BE2C (cell line): ENCODE data around the gene CREG1.

Source experiments
- DNase-seq: peaks from one replicate; pipeline ENCODE4 v3.0.0-alpha.2; 2020
- H3K27me3 ChIP-seq: fragments of 250-450 bp; sonication (Bioruptor Pico); 2 replicates; pipeline ENCODE4 v1.5.1; 2020; ENCODE audit warnings: mild to moderate bottlenecking
- H3K36me3 ChIP-seq: fragments of 250-450 bp; sonication (Bioruptor Pico); 2 replicates; pipeline ENCODE4 v1.5.1; 2020; ENCODE audit warnings: mild to moderate bottlenecking
- H3K4me1 ChIP-seq: fragments of 250-450 bp; sonication (Bioruptor Pico); 2 replicates; pipeline ENCODE4 v1.5.1; 2020
- H3K4me3 ChIP-seq: 2 replicates; pipeline ENCODE4 v1.5.1; 2011; ENCODE audit warnings: low read depth, low read length
- H3K9me3 ChIP-seq: fragments of 250-450 bp; sonication (Bioruptor Pico); 2 replicates; pipeline ENCODE4 v1.5.1; 2020
- TF ChIP-seq, protein P1 (sequence below): IDR thresholded peaks from 2 replicates; pipeline ENCODE4 v1.5.1; 2012; ENCODE audit warnings: mild to moderate bottlenecking, low read depth, low read length

The CREG1 gene

DNA sequence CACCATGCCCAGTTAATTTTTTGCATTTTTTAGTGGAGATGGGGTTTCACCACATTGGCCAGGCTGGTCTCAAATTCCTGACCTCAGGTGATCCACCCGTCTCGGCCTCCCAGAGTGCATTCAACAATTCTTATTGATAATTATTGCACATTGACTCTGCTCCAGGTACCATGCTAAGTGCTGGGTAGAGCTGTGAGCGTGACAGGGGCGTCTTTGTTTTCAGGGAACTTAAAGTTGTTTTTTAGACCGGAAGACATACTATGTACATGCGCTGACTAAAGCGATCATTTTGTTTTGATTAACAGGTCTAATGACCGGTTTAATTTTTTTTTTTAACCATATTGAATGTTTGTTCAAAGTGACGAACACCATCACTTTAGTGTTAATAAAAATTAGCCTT lies 39.3 kb downstream of the CREG1 start:
- no peaks in the 10 kb centered on the region for H3K4me1 ChIP-seq
- no peaks in the 10 kb centered on the region for H3K27me3 ChIP-seq
- no peaks in the 10 kb centered on the region for H3K9me3 ChIP-seq
- TF ChIP-seq, protein P1, sequence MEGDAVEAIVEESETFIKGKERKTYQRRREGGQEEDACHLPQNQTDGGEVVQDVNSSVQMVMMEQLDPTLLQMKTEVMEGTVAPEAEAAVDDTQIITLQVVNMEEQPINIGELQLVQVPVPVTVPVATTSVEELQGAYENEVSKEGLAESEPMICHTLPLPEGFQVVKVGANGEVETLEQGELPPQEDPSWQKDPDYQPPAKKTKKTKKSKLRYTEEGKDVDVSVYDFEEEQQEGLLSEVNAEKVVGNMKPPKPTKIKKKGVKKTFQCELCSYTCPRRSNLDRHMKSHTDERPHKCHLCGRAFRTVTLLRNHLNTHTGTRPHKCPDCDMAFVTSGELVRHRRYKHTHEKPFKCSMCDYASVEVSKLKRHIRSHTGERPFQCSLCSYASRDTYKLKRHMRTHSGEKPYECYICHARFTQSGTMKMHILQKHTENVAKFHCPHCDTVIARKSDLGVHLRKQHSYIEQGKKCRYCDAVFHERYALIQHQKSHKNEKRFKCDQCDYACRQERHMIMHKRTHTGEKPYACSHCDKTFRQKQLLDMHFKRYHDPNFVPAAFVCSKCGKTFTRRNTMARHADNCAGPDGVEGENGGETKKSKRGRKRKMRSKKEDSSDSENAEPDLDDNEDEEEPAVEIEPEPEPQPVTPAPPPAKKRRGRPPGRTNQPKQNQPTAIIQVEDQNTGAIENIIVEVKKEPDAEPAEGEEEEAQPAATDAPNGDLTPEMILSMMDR = no peak
- no peak overlapping the region for H3K4me3 ChIP-seq
- H3K36me3 ChIP-seq = no peaks in the 10 kb centered on the region
- DNase-seq = no peak

DNA sequence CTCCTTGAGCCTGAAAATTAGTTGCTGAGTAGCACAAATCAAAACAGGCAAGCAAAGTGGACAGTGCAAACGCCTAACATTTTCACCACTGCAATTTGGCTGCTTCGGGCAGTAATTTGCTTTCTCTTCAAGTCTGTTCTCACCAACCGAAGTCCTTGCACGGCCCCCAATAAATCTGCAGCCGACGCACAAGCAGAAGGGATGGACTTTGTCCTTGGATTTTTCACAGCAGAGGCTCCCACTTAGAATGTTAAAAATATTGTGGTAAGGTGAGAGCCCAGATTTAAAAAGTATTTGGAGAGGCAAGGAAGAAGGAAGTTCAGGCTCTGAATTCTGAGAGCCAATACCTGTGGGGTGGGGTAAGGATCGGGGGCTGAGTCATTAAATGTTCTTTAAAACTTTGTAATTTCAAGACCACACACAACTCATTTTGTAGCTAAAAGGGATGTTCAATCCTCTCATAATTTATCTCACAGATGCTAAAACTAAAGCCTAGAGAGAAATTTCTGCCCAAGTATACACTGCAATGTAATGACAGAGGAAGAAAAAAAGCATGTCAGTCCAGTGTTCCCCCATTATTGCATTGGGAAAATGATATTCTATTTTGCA lies 41.4 kb downstream of the CREG1 start:
- DNase-seq = no peak
- H3K27me3 ChIP-seq = no peaks in the 10 kb centered on the region
- H3K4me3 ChIP-seq = no peak overlapping the region
- TF ChIP-seq, protein P1 = no peak
- H3K36me3 ChIP-seq = no peaks in the 10 kb centered on the region
- no peaks in the 10 kb centered on the region for H3K9me3 ChIP-seq
- H3K4me1 ChIP-seq = no peaks in the 10 kb centered on the region

DNA sequence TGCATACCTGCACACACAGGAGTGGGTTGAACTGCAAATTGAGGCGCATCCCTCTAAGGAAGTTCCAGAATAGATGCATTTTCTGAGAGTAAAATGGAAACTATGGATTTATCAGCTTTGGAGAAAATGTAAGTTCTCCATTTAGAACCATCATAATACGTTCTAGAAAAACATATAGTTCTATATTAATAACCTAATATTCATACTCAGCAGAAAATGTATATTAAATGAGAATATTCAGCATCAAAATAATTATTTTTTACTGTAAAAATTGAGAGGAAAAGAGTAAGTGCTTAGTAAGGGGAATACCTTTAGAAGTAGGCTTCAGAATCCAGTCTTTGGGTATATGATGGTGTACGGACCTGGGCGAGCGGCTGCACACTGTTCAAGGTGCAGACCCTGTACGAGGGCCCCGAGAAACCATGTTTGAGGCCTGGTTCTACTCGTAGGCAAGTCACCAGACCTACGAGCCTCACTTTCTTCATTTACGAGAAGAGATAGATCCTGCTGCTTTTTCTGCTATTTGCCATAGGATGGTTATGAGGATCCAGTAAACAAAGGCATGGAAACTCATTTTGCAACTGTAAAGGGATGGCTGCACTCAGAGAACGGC lies 42.1 kb downstream of the CREG1 start:
- no peaks in the 10 kb centered on the region for H3K27me3 ChIP-seq
- no peaks in the 10 kb centered on the region for H3K4me1 ChIP-seq

DNA sequence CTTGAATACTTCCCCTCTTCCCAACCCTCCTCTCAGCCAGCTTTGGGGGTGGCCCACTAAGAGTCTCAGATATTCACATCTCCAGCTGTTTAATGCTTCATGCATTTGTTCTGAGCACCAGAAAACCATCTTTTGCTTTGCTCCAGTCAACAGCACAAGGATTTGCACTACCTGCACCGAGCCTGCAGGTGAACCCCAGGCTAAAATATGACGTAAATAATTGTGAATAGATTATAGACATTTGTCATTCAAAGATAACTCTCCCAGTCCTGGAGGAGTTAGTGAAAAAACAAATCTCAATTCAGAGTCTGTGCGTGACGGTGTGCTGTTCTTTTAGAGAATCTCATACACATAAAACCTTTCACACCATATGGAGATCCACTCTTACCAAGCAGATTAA lies 42.7 kb downstream of the CREG1 start:
- TF ChIP-seq, protein P1 = no peak

More for the DNA sequence above, 42.1 kb downstream of the CREG1 start:
- Histone ChIP-seq H3K36me3 (no peaks in the 10 kb centered on the region), H3K9me3 (no peaks in the 10 kb centered on the region), H3K4me3 (no peak overlapping the region)
- DNase-seq = no peak
- TF ChIP-seq, protein P1 = no peak

DNA sequence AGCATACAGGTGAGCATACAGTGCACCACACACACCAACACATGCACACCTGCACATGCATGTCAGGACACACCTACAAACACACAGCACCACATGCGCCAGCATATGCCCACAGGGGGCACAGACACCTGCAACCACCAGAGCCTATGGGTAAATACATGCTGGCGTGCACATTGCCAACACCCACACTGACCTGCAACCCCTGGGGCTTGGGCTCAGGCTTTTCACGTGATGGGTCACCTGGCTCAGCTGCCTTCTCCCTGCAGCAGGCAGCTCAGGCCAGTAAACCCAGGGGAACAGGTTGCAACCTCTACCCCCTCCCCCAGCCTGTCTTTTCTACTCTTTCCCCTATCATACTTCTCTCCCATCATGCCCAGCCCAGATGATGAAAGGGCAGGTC lies 43.3 kb downstream of the CREG1 start:
- no peaks in the 10 kb centered on the region for H3K27me3 ChIP-seq
- H3K9me3 ChIP-seq = no peaks in the 10 kb centered on the region
- no peak for DNase-seq
- H3K4me3 ChIP-seq = no peak overlapping the region
- H3K4me1 ChIP-seq = no peaks in the 10 kb centered on the region
- no peaks in the 10 kb centered on the region for H3K36me3 ChIP-seq
- TF ChIP-seq, protein P1 = no peak

More for the DNA sequence above, 42.7 kb downstream of the CREG1 start:
- Histone ChIP-seq H3K4me1 (no peaks in the 10 kb centered on the region), H3K9me3 (no peaks in the 10 kb centered on the region), H3K27me3 (no peaks in the 10 kb centered on the region), H3K4me3 (no peak overlapping the region), H3K36me3 (no peaks in the 10 kb centered on the region)
- DNase-seq = no peak

DNA sequence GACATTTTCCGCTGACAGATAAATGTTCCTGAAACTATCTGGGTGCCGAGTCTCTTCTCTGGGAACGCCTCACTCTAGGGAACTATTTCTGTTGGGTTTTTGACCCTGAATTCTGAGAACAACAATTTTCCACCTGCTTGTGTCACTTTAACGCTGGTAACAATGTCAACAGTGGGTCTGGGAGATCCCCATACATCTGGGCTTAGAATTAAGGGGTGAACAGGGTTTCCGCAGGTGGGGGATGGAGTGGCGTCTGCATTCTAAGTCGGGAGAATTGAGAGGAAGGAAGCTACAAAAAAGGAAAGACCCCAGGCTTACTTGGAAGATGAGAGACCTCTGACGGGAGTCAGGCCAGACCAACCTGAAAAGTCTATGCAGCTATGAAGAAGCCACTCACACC lies 44.0 kb downstream of the CREG1 start:
- Histone ChIP-seq H3K36me3 (no peaks in the 10 kb centered on the region), H3K27me3 (no peaks in the 10 kb centered on the region), H3K9me3 (no peaks in the 10 kb centered on the region), H3K4me1 (no peaks in the 10 kb centered on the region), H3K4me3 (no peak overlapping the region)
- TF ChIP-seq, protein P1 = no peak
- DNase-seq = no peak
